ENCODE results near the gene TMEM201.
"Not testable (repeated sequence)": the region's sequence is repeated elsewhere in the genome, so short reads cannot be mapped to it uniquely, and the experiment has no call there.

The TMEM201 gene

GRCh38 chr1:9588551-9589143, at the start of gene TMEM201:
Gene TMEM201, plus strand, starts transcription at chr1:9588911. Its CDS starts 20 bp downstream, at chr1:9588931.
- DNase-seq, result peak; percentile 93

GRCh38 chr1:9539165-9539828, 49.4 kb upstream of the TMEM201 start, which contains the start of gene SLC25A33:
Gene SLC25A33, plus strand, starts transcription at chr1:9539465. Its CDS starts 227 bp downstream, at chr1:9539692.
- peak; percentile 95 for DNase-seq

- no peak for DNase-seq
These were observed 48.7 kb upstream of the TMEM201 start for GRCh38 chr1:9539829-9540550.

- DNase-seq, result no peak
These were observed 46.3 kb upstream of the TMEM201 start for GRCh38 chr1:9542430-9542829.

- DNase-seq, result no peak
These were observed 43.8 kb upstream of the TMEM201 start for GRCh38 chr1:9544926-9545325.

GRCh38 chr1:9549955-9550546, 38.7 kb upstream of the TMEM201 start:
- no peak for DNase-seq

- no peak for DNase-seq
These were observed 36.7 kb upstream of the TMEM201 start for GRCh38 chr1:9551984-9552383.

GRCh38 chr1:9553736-9554144, 35.0 kb upstream of the TMEM201 start:
- DNase-seq, result no peak

GRCh38 chr1:9555942-9556341, 32.8 kb upstream of the TMEM201 start:
- DNase-seq, result no peak

GRCh38 chr1:9557624-9558023, 31.1 kb upstream of the TMEM201 start:
- no peak for DNase-seq

GRCh38 chr1:9558271-9558945, 30.3 kb upstream of the TMEM201 start:
- no peak for DNase-seq

GRCh38 chr1:9558946-9559545, 29.7 kb upstream of the TMEM201 start:
- DNase-seq, result no peak

- no peak for DNase-seq
These were observed 29.0 kb upstream of the TMEM201 start for GRCh38 chr1:9559673-9560072.

- not testable (repeated sequence) for DNase-seq
These were observed 28.6 kb upstream of the TMEM201 start for GRCh38 chr1:9560090-9560489.

- peak; percentile 74 for DNase-seq
These were observed 27.3 kb upstream of the TMEM201 start for GRCh38 chr1:9561429-9561828.

GRCh38 chr1:9569267-9569666, 19.4 kb upstream of the TMEM201 start:
- DNase-seq, result no peak

- DNase-seq, result not testable (repeated sequence)
These were observed 17.7 kb upstream of the TMEM201 start for GRCh38 chr1:9570886-9571529.

GRCh38 chr1:9573723-9574122, 15.0 kb upstream of the TMEM201 start:
- no peak for DNase-seq

- DNase-seq, result no peak
These were observed 13.2 kb upstream of the TMEM201 start for GRCh38 chr1:9575486-9575885.

GRCh38 chr1:9576903-9577302, 11.8 kb upstream of the TMEM201 start:
- DNase-seq, result no peak

GRCh38 chr1:9577423-9577822, 11.3 kb upstream of the TMEM201 start:
- no peak for DNase-seq

GRCh38 chr1:9580942-9581341, 7.8 kb upstream of the TMEM201 start:
- no peak for DNase-seq
